ENCODE measurements around the gene AZGP1.

GRCh38 chr7:99992330-99993038 is 16.7 kb upstream of the AZGP1 start:
- no peak for TF ChIP-seq CTCF (IDR thresholded peaks at IDR 0.05)
- TF ChIP-seq POLR2A (IDR thresholded peaks at IDR 0.05): no peak
